Measurements from ENCODE around the gene FHOD3.

DNA sequence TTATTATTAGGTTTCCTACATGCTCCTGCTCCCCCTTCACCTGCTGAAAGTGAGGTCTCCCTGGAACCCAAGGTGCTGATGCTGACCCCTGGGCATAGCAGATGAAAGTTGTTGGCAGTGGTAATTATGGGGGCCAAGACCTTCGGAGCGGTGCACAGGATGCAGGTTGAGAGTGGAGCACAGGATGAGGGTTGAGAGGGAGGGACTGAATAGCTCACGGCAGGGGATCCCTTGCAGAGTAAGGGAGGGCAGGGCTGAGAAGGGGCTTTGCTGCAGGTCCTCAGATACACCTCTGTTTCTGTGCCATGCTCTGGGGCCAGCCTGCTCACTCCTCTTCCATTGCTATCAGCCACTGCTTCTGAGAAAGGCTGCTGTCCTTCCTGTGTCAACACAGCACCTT, 163.3 kb downstream of the FHOD3 start:
- TF ChIP-seq CTCF (IDR thresholded peaks at IDR 0.05): no peak
- no peak for TF ChIP-seq EZH2 (IDR thresholded peaks at IDR 0.05; ENCODE audit: borderline replicate concordance, insufficient read depth, low read depth, low read length, poor library complexity, severe bottlenecking)

Measured in B cell (primary cell).